Measurements from ENCODE around the gene DAP. TPM values are rescaled to one million over a fixed set of nuclear protein-coding genes. Genes with fewer than 3 reads are reported as not detected.

DAP gene
- total and polyA plus RNA-seq, 7 experiments from 2014 or later, result 31.9 to 91.6 (median 43.0) TPM

GRCh38 chr5:10672146-10673016 is 88.7 kb downstream of the DAP start:
- Mint-ChIP-seq H3K27ac (no peak overlapping the region), H3K4me1 (peaks cover 0 to 2% (median 0%) of the 10 kb centered on the region in 7 donors), H3K9me3 (peaks cover 0 to 16% (median 4%) of the 10 kb centered on the region in 11 donors), H3K4me3 (no peak overlapping the region), H3K36me3 (peaks cover 0 to 10% (median 5%) of the 10 kb centered on the region in 5 donors), H3K27me3 (peaks cover 0 to 9% (median 0%) of the 10 kb centered on the region in 5 donors)
- DNase-seq (no peak), ATAC-seq (no peak)
- Histone ChIP-seq H3K9me3 (ENCODE audit: control insufficient read depth in 2 of 3, low read length in 3 of 3) (peaks cover 0 to 3% (median 0%) of the 10 kb centered on the region in 3 experiments), H3K36me3 (ENCODE audit: control insufficient read depth in 2 of 3, insufficient read depth in 3 of 3, low read length in 3 of 3) (no peaks in the 10 kb centered on the region), H3K27ac (ENCODE audit: low read depth, low read length) (no peak overlapping the region), H3K4me1 (ENCODE audit: control insufficient read depth in 2 of 2, insufficient read depth in 2 of 2, low read length in 2 of 2) (no peaks in the 10 kb centered on the region), H3K27me3 (ENCODE audit: control insufficient read depth in 2 of 2, insufficient read depth in 2 of 2, low read length in 2 of 2) (no peaks in the 10 kb centered on the region), H3K4me3 (ENCODE audit: low read length) (no peak overlapping the region)
- ChIA-PET POLR2A (no interaction called here), CTCF (no interaction called here)
- intact Hi-C loops (cut with micrococcal nuclease), result no loop called here

DNA sequence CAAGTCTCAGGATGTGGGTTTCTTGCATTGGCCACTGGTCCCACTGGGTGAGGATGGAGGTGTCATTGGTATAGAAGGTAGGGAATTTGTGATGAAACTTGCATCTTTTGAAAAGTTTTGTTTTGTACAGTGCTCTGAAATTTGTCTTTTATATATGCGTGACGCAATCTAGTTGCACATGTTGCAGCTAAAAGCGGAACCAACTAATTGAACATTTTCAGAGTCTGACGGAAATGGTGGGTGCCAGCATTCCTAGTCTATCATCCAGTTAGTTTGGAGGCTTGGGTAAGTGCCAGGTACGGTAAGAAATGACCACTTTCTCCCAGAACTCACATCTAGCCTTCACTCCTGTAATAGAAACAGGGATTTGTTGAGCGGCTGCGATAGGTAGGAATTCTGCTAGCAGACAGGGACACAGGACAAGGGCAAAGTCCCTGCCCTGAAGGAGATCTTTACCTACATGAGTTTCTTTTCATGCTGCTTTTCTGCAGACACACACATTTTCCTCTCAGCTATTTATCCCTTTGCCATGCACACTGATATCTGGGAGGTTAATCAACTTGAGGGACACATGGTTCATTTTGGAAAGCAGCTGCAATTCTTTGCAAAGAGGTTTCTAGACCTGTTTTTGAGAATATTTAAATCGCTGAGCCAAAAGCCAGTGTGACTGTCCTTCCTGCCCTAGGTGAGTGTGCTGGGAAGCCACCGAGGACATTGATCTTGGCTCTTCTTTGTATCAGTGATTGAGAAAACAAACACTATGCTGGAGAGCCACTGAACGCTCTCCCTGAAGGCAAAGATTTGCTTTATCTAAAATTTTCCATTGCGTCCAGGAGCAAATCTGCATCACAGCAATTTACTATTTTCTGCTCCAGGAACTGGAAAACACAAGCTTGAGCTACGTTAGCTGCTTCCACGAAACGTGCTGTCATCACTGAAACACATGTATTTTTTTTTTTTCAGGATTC is 89.7 kb downstream of the DAP start:
- Mint-ChIP-seq H3K27me3 (peaks cover 0 to 9% (median 0%) of the 10 kb centered on the region in 5 donors), H3K36me3 (no peaks in the 10 kb centered on the region), H3K4me3 (no peak overlapping the region), H3K9me3 (peaks cover 0 to 10% (median 0%) of the 10 kb centered on the region in 11 donors), H3K4me1 (peaks cover 0 to 2% (median 0%) of the 10 kb centered on the region in 7 donors), H3K27ac (no peak overlapping the region)
- H3K27me3 ChIP-seq (ENCODE audit: control insufficient read depth in 2 of 2, insufficient read depth in 2 of 2, low read length in 2 of 2), result no peaks in the 10 kb centered on the region
- no peaks in the 10 kb centered on the region for H3K36me3 ChIP-seq (ENCODE audit: control insufficient read depth in 2 of 3, insufficient read depth in 3 of 3, low read length in 3 of 3)
- H3K4me1 ChIP-seq (ENCODE audit: control insufficient read depth in 2 of 2, insufficient read depth in 2 of 2, low read length in 2 of 2), result no peaks in the 10 kb centered on the region
- H3K4me3 ChIP-seq (ENCODE audit: low read length), result no peak overlapping the region
- intact Hi-C loops (cut with micrococcal nuclease), result no loop called here
- H3K27ac ChIP-seq (ENCODE audit: low read depth, low read length), result no peak overlapping the region
- no peak for DNase-seq
- no peaks in the 10 kb centered on the region for H3K9me3 ChIP-seq (ENCODE audit: control insufficient read depth in 2 of 3, low read length in 3 of 3)
- POLR2A ChIA-PET, result interaction anchor here (0.6 to 0.7 kb wide), 2 partner anchors 37 to 122 kb away, joined by 3 to 4 read pairs; no protein-coding TSS in a partner anchor
- no peak for ATAC-seq
- CTCF ChIA-PET, result no interaction called here

- Histone ChIP-seq H3K36me3 (ENCODE audit: control insufficient read depth in 2 of 3, insufficient read depth in 3 of 3, low read length in 3 of 3) (no peaks in the 10 kb centered on the region), H3K27me3 (ENCODE audit: control insufficient read depth in 2 of 2, insufficient read depth in 2 of 2, low read length in 2 of 2) (no peaks in the 10 kb centered on the region), H3K27ac (ENCODE audit: low read depth, low read length) (no peak overlapping the region), H3K9me3 (ENCODE audit: control insufficient read depth in 2 of 3, low read length in 3 of 3) (no peaks in the 10 kb centered on the region), H3K4me3 (ENCODE audit: low read length) (no peak overlapping the region), H3K4me1 (ENCODE audit: control insufficient read depth in 2 of 2, insufficient read depth in 2 of 2, low read length in 2 of 2) (no peaks in the 10 kb centered on the region)
- CTCF ChIA-PET, result no interaction called here
- H3K27me3 Mint-ChIP-seq, result peaks cover 0 to 9% (median 0%) of the 10 kb centered on the region in 5 donors
- H3K4me1 Mint-ChIP-seq, result peaks cover 0 to 2% (median 0%) of the 10 kb centered on the region in 7 donors
- H3K9me3 Mint-ChIP-seq, result peaks cover 0 to 4% (median 0%) of the 10 kb centered on the region in 11 donors
- H3K27ac Mint-ChIP-seq, result no peak overlapping the region
- no peaks in the 10 kb centered on the region for H3K36me3 Mint-ChIP-seq
- POLR2A ChIA-PET, result no interaction called here
- DNase-seq (no peak), ATAC-seq (no peak)
- no peak overlapping the region for H3K4me3 Mint-ChIP-seq
- intact Hi-C loops (cut with micrococcal nuclease), result no loop called here
These were observed 91.1 kb downstream of the DAP start for GRCh38 chr5:10669983-10670382.

DNA sequence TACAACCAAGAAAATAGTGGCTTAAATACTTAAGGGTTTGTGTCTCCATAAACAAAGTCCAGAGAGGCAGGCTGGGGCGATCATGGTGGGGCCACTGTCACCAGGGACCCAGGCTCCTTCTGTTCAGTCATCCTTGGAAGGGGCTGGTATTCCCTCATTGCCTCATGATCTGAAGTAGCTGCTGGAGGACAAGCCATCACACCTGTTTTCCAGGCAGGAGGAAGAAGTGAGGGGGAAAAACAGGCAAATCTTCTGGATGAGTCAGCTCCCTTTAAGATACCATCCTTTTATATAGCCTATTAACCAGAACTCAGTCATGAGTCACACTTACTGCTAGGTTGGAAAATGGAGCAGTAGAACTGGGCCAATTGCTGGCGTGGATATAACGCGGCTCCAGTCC is 92.3 kb downstream of the DAP start:
- no peak overlapping the region for H3K4me3 ChIP-seq (ENCODE audit: low read length)
- Mint-ChIP-seq H3K9me3 (peaks cover 0 to 2% (median 0%) of the 10 kb centered on the region in 11 donors), H3K27me3 (peaks cover 0 to 9% (median 0%) of the 10 kb centered on the region in 5 donors), H3K4me3 (no peak overlapping the region), H3K27ac (no peak overlapping the region), H3K4me1 (peaks cover 0 to 2% (median 0%) of the 10 kb centered on the region in 7 donors), H3K36me3 (no peaks in the 10 kb centered on the region)
- DNase-seq (no peak), ATAC-seq (no peak)
- H3K36me3 ChIP-seq (ENCODE audit: control insufficient read depth in 2 of 3, insufficient read depth in 3 of 3, low read length in 3 of 3), result no peaks in the 10 kb centered on the region
- POLR2A ChIA-PET, result no interaction called here
- H3K9me3 ChIP-seq (ENCODE audit: control insufficient read depth in 2 of 3, low read length in 3 of 3), result no peaks in the 10 kb centered on the region
- no peaks in the 10 kb centered on the region for H3K27me3 ChIP-seq (ENCODE audit: control insufficient read depth in 2 of 2, insufficient read depth in 2 of 2, low read length in 2 of 2)
- H3K4me1 ChIP-seq (ENCODE audit: control insufficient read depth in 2 of 2, insufficient read depth in 2 of 2, low read length in 2 of 2), result no peaks in the 10 kb centered on the region
- CTCF ChIA-PET, result no interaction called here
- no peak overlapping the region for H3K27ac ChIP-seq (ENCODE audit: low read depth, low read length)
- intact Hi-C loops (cut with micrococcal nuclease), result no loop called here

GRCh38 chr5:10667431-10668057 is 93.5 kb downstream of the DAP start:
- Mint-ChIP-seq H3K4me3 (no peak overlapping the region), H3K4me1 (peaks cover 0 to 2% (median 0%) of the 10 kb centered on the region in 7 donors), H3K36me3 (no peaks in the 10 kb centered on the region), H3K27ac (no peak overlapping the region), H3K9me3 (peaks cover 0 to 2% (median 0%) of the 10 kb centered on the region in 11 donors), H3K27me3 (peaks cover 0 to 5% (median 2%) of the 10 kb centered on the region in 5 donors)
- ChIA-PET POLR2A (no interaction called here), CTCF (interaction anchor here (0.6 kb wide), 1 partner anchor 39 kb away, joined by 3 read pairs; no protein-coding TSS in a partner anchor)
- Histone ChIP-seq H3K4me1 (ENCODE audit: control insufficient read depth in 2 of 2, insufficient read depth in 2 of 2, low read length in 2 of 2) (no peaks in the 10 kb centered on the region), H3K4me3 (ENCODE audit: low read length) (no peak overlapping the region), H3K27ac (ENCODE audit: low read depth, low read length) (no peak overlapping the region), H3K36me3 (ENCODE audit: control insufficient read depth in 2 of 3, insufficient read depth in 3 of 3, low read length in 3 of 3) (no peaks in the 10 kb centered on the region), H3K9me3 (ENCODE audit: control insufficient read depth in 2 of 3, low read length in 3 of 3) (no peaks in the 10 kb centered on the region), H3K27me3 (ENCODE audit: control insufficient read depth in 2 of 2, insufficient read depth in 2 of 2, low read length in 2 of 2) (no peaks in the 10 kb centered on the region)
- DNase-seq, result no peak
- ATAC-seq, result no peak
- intact Hi-C loops (cut with micrococcal nuclease), result no loop called here

GRCh38 chr5:10666531-10667299 is 94.3 kb downstream of the DAP start:
- ChIA-PET POLR2A (no interaction called here), CTCF (no interaction called here)
- Histone ChIP-seq H3K27ac (ENCODE audit: low read depth, low read length) (no peak overlapping the region), H3K4me1 (ENCODE audit: control insufficient read depth in 2 of 2, insufficient read depth in 2 of 2, low read length in 2 of 2) (no peaks in the 10 kb centered on the region), H3K36me3 (ENCODE audit: control insufficient read depth in 2 of 3, insufficient read depth in 3 of 3, low read length in 3 of 3) (no peaks in the 10 kb centered on the region), H3K4me3 (ENCODE audit: low read length) (no peak overlapping the region), H3K9me3 (ENCODE audit: control insufficient read depth in 2 of 3, low read length in 3 of 3) (no peaks in the 10 kb centered on the region), H3K27me3 (ENCODE audit: control insufficient read depth in 2 of 2, insufficient read depth in 2 of 2, low read length in 2 of 2) (no peaks in the 10 kb centered on the region)
- Mint-ChIP-seq H3K4me3 (no peak overlapping the region), H3K9me3 (peaks cover 0 to 2% (median 0%) of the 10 kb centered on the region in 11 donors), H3K36me3 (no peaks in the 10 kb centered on the region), H3K4me1 (peaks cover 0 to 2% (median 0%) of the 10 kb centered on the region in 7 donors), H3K27me3 (peaks cover 0 to 5% (median 2%) of the 10 kb centered on the region in 5 donors), H3K27ac (no peak overlapping the region)
- DNase-seq (no peak), ATAC-seq (no peak)
- intact Hi-C loops (cut with micrococcal nuclease), result no loop called here

Data from naive thymus-derived CD4-positive, alpha-beta T cell (primary cell).